HEK293 (cell line): ENCODE measurements around the gene PHC3.

Experiments used
- CTCF ChIA-PET: fragments of 350-600 bp; formaldehyde crosslinking; extraction: SDS; loops from one replicate; lab custom pipeline; 2021; ENCODE audit warnings: antibody characterized with exemption; lab: Yijun Ruan, JAX
- POLR2A ChIA-PET: fragments of 300-600 bp; formaldehyde crosslinking; extraction: SDS; loops from one replicate; lab custom pipeline; 2020; ENCODE audit warnings: antibody characterized with exemption, inconsistent platforms; lab: Yijun Ruan, JAX
- H3K27ac ChIP-seq: fragments of 200-500 bp; sonication (Bioruptor generic); 2 replicates; pipeline ENCODE4 v1.5.1; 2014; ENCODE audit warnings: low read depth, low read length, control low read depth, inconsistent platforms; ENCODE audit errors: extremely low read depth
- H3K36me3 ChIP-seq, 2 experiments: fragments of 200-500 bp in 1 of 2; sonication (Bioruptor generic) in 1 of 2; 1 replicate in 1 of 2; 2 replicates in 1 of 2; pipeline ENCODE4 v1.5.1; 2014 to 2017; ENCODE audit warnings: inconsistent platforms in 2 of 2, low read length in 2 of 2; ENCODE audit not compliant: control insufficient read depth in 2 of 2, insufficient read depth in 1 of 2
- H3K4me1 ChIP-seq: fragments of 200-500 bp; sonication (Bioruptor generic); 2 replicates; pipeline ENCODE4 v1.5.1; 2014; ENCODE audit warnings: mild to moderate bottlenecking, low read length, inconsistent platforms; ENCODE audit not compliant: control insufficient read depth, insufficient read depth
- H3K4me3 ChIP-seq: 2 replicates; pipeline ENCODE4 v1.5.1; 2011; ENCODE audit warnings: low read depth, mild to moderate bottlenecking, control low read depth, low read length, moderate library complexity
- H3K9me3 ChIP-seq: fragments of 200-500 bp; sonication (Bioruptor generic); 2 replicates; pipeline ENCODE4 v1.5.1; 2014; ENCODE audit warnings: low read depth, low read length, inconsistent platforms; ENCODE audit not compliant: control insufficient read depth, insufficient read depth
- BCL11B ChIP-seq: fragments of 450-650 bp; formaldehyde crosslinking; IDR thresholded peaks from 2 replicates; pipeline ENCODE4 v1.5.1; 2016; ENCODE audit warnings: low read depth, missing biosample characterization, missing genetic modification characterization
- GLIS1 ChIP-seq: fragments of 450-650 bp; formaldehyde crosslinking; IDR thresholded peaks from 2 replicates; pipeline ENCODE4 v1.5.1; 2016; ENCODE audit warnings: missing biosample characterization, missing genetic modification characterization
- KLF8 ChIP-seq: fragments of 450-650 bp; formaldehyde crosslinking; IDR thresholded peaks from 2 replicates; pipeline ENCODE4 v1.5.1; 2016; ENCODE audit warnings: missing biosample characterization, missing genetic modification characterization
- MZF1 ChIP-seq: fragments of 450-650 bp; formaldehyde crosslinking; IDR thresholded peaks from 2 replicates; pipeline ENCODE4 v1.5.1; 2017; ENCODE audit warnings: missing biosample characterization, missing genetic modification characterization, borderline replicate concordance
- REPIN1 ChIP-seq: fragments of 450-650 bp; formaldehyde crosslinking; IDR thresholded peaks from 2 replicates; pipeline ENCODE4 v1.5.1; 2017; ENCODE audit warnings: missing biosample characterization, missing genetic modification characterization, low read depth
- YY2 ChIP-seq: fragments of 450-650 bp; formaldehyde crosslinking; IDR thresholded peaks from 2 replicates; pipeline ENCODE4 v1.5.1; 2016; ENCODE audit warnings: missing biosample characterization, missing genetic modification characterization
- ZBTB8A ChIP-seq: fragments of 450-650 bp; formaldehyde crosslinking; IDR thresholded peaks from 2 replicates; pipeline ENCODE4 v1.5.1; 2016; ENCODE audit warnings: missing biosample characterization, missing genetic modification characterization
- ZFHX2 ChIP-seq: fragments of 450-650 bp; formaldehyde crosslinking; conservative IDR thresholded peaks from 2 replicates; pipeline ENCODE4 v1.5.1; 2016; ENCODE audit warnings: missing biosample characterization, missing genetic modification characterization
- ZNF132 ChIP-seq: fragments of 450-650 bp; formaldehyde crosslinking; IDR thresholded peaks from 2 replicates; pipeline ENCODE4 v1.5.1; 2017; ENCODE audit warnings: missing biosample characterization, missing genetic modification characterization, borderline replicate concordance
- ZNF223 ChIP-seq: fragments of 450-650 bp; formaldehyde crosslinking; IDR thresholded peaks from 2 replicates; pipeline ENCODE4 v1.5.1; 2016; ENCODE audit warnings: missing biosample characterization, missing genetic modification characterization
- ZNF24 ChIP-seq: fragments of 450-650 bp; formaldehyde crosslinking; IDR thresholded peaks from 2 replicates; pipeline ENCODE4 v1.5.1; 2016; ENCODE audit warnings: missing biosample characterization, missing genetic modification characterization
- ZNF266 ChIP-seq: fragments of 450-650 bp; formaldehyde crosslinking; IDR thresholded peaks from 2 replicates; pipeline ENCODE4 v1.5.1; 2016; ENCODE audit warnings: missing biosample characterization, missing genetic modification characterization, low read depth
- ZNF280D ChIP-seq: fragments of 450-650 bp; formaldehyde crosslinking; IDR thresholded peaks from 2 replicates; pipeline ENCODE4 v1.5.1; 2016; ENCODE audit warnings: missing biosample characterization, missing genetic modification characterization
- ZNF366 ChIP-seq: fragments of 450-650 bp; formaldehyde crosslinking; conservative IDR thresholded peaks from 2 replicates; pipeline ENCODE4 v1.5.1; 2016; ENCODE audit warnings: missing biosample characterization, missing genetic modification characterization
- ZNF518A ChIP-seq: fragments of 450-650 bp; formaldehyde crosslinking; conservative IDR thresholded peaks from 2 replicates; pipeline ENCODE4 v1.5.1; 2016; ENCODE audit warnings: low read depth, missing biosample characterization, missing genetic modification characterization
- ZNF596 ChIP-seq: fragments of 450-650 bp; IDR thresholded peaks from 2 replicates; pipeline ENCODE4 v1.5.0; 2018; ENCODE audit warnings: missing biosample characterization, mild to moderate bottlenecking, missing genetic modification characterization, moderate library complexity
- ZNF629 ChIP-seq: fragments of 450-650 bp; formaldehyde crosslinking; IDR thresholded peaks from 2 replicates; pipeline ENCODE4 v1.5.1; 2017; ENCODE audit warnings: missing biosample characterization, missing genetic modification characterization
- ZNF777 ChIP-seq: fragments of 450-650 bp; formaldehyde crosslinking; IDR thresholded peaks from 2 replicates; pipeline ENCODE4 v1.5.1; 2017; ENCODE audit warnings: missing biosample characterization, missing genetic modification characterization, borderline replicate concordance
- ZNF792 ChIP-seq: fragments of 450-650 bp; formaldehyde crosslinking; IDR thresholded peaks from 2 replicates; pipeline ENCODE4 v1.5.1; 2016; ENCODE audit warnings: missing biosample characterization, missing genetic modification characterization
- ZNF830 ChIP-seq: fragments of 450-650 bp; IDR thresholded peaks from 2 replicates; pipeline ENCODE4 v1.5.0; 2018; ENCODE audit warnings: missing biosample characterization, missing genetic modification characterization, low read depth, mild to moderate bottlenecking, moderate library complexity
- ZSCAN5A ChIP-seq: fragments of 450-650 bp; formaldehyde crosslinking; IDR thresholded peaks from 2 replicates; pipeline ENCODE4 v1.5.1; 2016; ENCODE audit warnings: missing biosample characterization, missing genetic modification characterization
- TF ChIP-seq, protein P1 (sequence below): fragments of 450-650 bp; formaldehyde crosslinking; IDR thresholded peaks from 2 replicates; pipeline ENCODE4 v1.5.1; 2016; ENCODE audit warnings: missing biosample characterization, missing genetic modification characterization, borderline replicate concordance

Gene PHC3

DNA sequence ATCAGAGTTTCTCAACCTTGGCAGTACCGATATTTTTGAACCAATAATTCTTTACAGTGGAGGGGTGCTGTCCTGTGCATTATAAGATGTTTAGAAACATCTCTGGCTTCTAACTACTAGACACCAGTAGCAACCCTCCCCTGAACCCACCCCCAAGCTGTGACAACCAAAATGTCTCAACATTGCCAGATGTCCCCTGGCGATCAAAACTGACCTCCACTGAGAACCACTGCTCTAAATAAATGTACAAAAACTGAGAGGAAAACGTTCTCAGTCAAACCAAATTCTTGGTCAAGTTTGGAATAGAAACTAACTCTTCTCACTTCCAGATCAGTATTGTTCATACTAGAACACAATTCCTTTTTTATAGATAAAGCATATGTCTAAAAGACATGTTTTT, 85.2 kb downstream of the PHC3 start (continued):
- TF ChIP-seq ZNF518A (tag by site-specific recombination) (no peak), YY2 (no peak), ZNF830 (no peak), ZBTB8A (no peak), ZNF266 (tag by site-specific recombination) (no peak), ZNF132 (tag by site-specific recombination) (no peak)

GRCh38 chr3:170095771-170096170, 85.8 kb downstream of the PHC3 start:
- H3K4me3 ChIP-seq: no peak overlapping the region
- no peaks in the 10 kb centered on the region for H3K4me1 ChIP-seq
- TF ChIP-seq BCL11B: no peak
- no peak for TF ChIP-seq ZSCAN5A (tag by site-specific recombination)
- TF ChIP-seq, protein P1, sequence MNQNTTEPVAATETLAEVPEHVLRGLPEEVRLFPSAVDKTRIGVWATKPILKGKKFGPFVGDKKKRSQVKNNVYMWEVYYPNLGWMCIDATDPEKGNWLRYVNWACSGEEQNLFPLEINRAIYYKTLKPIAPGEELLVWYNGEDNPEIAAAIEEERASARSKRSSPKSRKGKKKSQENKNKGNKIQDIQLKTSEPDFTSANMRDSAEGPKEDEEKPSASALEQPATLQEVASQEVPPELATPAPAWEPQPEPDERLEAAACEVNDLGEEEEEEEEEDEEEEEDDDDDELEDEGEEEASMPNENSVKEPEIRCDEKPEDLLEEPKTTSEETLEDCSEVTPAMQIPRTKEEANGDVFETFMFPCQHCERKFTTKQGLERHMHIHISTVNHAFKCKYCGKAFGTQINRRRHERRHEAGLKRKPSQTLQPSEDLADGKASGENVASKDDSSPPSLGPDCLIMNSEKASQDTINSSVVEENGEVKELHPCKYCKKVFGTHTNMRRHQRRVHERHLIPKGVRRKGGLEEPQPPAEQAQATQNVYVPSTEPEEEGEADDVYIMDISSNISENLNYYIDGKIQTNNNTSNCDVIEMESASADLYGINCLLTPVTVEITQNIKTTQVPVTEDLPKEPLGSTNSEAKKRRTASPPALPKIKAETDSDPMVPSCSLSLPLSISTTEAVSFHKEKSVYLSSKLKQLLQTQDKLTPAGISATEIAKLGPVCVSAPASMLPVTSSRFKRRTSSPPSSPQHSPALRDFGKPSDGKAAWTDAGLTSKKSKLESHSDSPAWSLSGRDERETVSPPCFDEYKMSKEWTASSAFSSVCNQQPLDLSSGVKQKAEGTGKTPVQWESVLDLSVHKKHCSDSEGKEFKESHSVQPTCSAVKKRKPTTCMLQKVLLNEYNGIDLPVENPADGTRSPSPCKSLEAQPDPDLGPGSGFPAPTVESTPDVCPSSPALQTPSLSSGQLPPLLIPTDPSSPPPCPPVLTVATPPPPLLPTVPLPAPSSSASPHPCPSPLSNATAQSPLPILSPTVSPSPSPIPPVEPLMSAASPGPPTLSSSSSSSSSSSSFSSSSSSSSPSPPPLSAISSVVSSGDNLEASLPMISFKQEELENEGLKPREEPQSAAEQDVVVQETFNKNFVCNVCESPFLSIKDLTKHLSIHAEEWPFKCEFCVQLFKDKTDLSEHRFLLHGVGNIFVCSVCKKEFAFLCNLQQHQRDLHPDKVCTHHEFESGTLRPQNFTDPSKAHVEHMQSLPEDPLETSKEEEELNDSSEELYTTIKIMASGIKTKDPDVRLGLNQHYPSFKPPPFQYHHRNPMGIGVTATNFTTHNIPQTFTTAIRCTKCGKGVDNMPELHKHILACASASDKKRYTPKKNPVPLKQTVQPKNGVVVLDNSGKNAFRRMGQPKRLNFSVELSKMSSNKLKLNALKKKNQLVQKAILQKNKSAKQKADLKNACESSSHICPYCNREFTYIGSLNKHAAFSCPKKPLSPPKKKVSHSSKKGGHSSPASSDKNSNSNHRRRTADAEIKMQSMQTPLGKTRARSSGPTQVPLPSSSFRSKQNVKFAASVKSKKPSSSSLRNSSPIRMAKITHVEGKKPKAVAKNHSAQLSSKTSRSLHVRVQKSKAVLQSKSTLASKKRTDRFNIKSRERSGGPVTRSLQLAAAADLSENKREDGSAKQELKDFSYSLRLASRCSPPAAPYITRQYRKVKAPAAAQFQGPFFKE: no peak
- no peak for TF ChIP-seq YY2
- no peak for TF ChIP-seq ZNF280D
- no peak for TF ChIP-seq KLF8
- no peak for TF ChIP-seq ZNF792 (tag by site-specific recombination)
- no peak for TF ChIP-seq ZNF777 (tag by site-specific recombination)
- TF ChIP-seq ZNF366 (tag by site-specific recombination): no peak
- TF ChIP-seq GLIS1: no peak
- TF ChIP-seq ZFHX2: no peak
- TF ChIP-seq ZNF223 (tag by site-specific recombination): no peak
- no peak for TF ChIP-seq REPIN1 (tag by site-specific recombination)
- TF ChIP-seq ZNF596 (tag by site-specific recombination): no peak
- no peak for TF ChIP-seq ZNF266 (tag by site-specific recombination)
- TF ChIP-seq MZF1 (tag by site-specific recombination): no peak
- no peak for TF ChIP-seq ZNF629 (tag by site-specific recombination)
- no peak for TF ChIP-seq ZNF24 (tag by site-specific recombination)
- POLR2A ChIA-PET: no interaction called here
- H3K36me3 ChIP-seq: peaks cover 6 to 76% of the 10 kb centered on the region in 2 experiments; a peak in 2 of 3 replicates
- H3K27ac ChIP-seq: no peak overlapping the region
- CTCF ChIA-PET: interaction anchor here (0.7 kb wide), 1 partner anchor 716 kb away, joined by 3 read pairs; no protein-coding TSS in a partner anchor
- no peaks in the 10 kb centered on the region for H3K9me3 ChIP-seq
